SK-N-SH treated with all-trans-retinoic acid at 6 μM for 48 hours (cell line): Measurements from ENCODE around the gene RHOT2.

Experiments
- ISL1 ChIP-seq: fragments of 250-450 bp; sonication (Bioruptor Pico); IDR thresholded peaks from 2 replicates; pipeline ENCODE4 v2.1.2; 2022; ENCODE audit warnings: mild to moderate bottlenecking, moderate library complexity
- PATZ1 ChIP-seq: fragments of 250-450 bp; sonication (Bioruptor Pico); IDR thresholded peaks from 2 replicates; pipeline ENCODE4 v1.8.0; 2020; ENCODE audit warnings: mild to moderate bottlenecking, moderate library complexity, borderline replicate concordance

- TF ChIP-seq PATZ1 (CRISPR knock-in tag) (no peak), ISL1 (CRISPR knock-in tag) (no peak)
These were observed 43.2 kb downstream of the RHOT2 start for GRCh38 chr16:711084-711483.
